ENCODE measurements around the gene AAMP. TPM values are rescaled to one million over a fixed set of nuclear protein-coding genes. Genes with fewer than 3 reads are reported as not detected.
A peak's percentile ranks its signal among the peaks of the same experiment; 100 is the strongest.

Gene AAMP
- total and polyA plus RNA-seq, 2 donors (not counting 3 experiments of a cell fraction or from before 2014, with no cell fraction given): 69.3 to 84.4 TPM

- FAIRE-seq (no peak), DNase-seq (ENCODE audit: low read depth, low spot score) (no peak)
- H3K27ac ChIP-seq (ENCODE audit: insufficient read depth, low read depth, low read length): no peak overlapping the region
- no peaks in the 10 kb centered on the region for H3K27me3 ChIP-seq (ENCODE audit: control insufficient read depth in 2 of 2, insufficient read depth in 2 of 2, low read length in 2 of 2)
- H3K4me1 ChIP-seq (ENCODE audit: control insufficient read depth, extremely low read depth, insufficient read depth, low read length): peaks cover 31% of the 10 kb centered on the region
- H3K36me3 ChIP-seq (ENCODE audit: control insufficient read depth in 2 of 2, extremely low read depth in 1 of 2, insufficient read depth in 2 of 2, low read length in 2 of 2): peaks cover 31 to 37% of the 10 kb centered on the region in 2 experiments
- intact Hi-C loops (cut with micrococcal nuclease) (loop anchor here (1.0 kb wide), 1 partner anchor 26 kb away; no protein-coding TSS in a partner anchor), dilution Hi-C loops (cut with MboI; ENCODE audit: extremely low pct_ligation_motif_present, low sequenced_read_pairs) (no loop called here)
- BruUV-seq (replicated peaks): no TSS peak
- TF ChIP-seq GATA2 (IDR thresholded peaks at IDR 0.05; ENCODE audit: insufficient read depth, insufficient read length, low read depth, low read length) (no peak), MYC (IDR thresholded peaks at IDR 0.05; ENCODE audit: low read depth, low read length) (no peak), JUN (IDR thresholded peaks at IDR 0.05; ENCODE audit: borderline replicate concordance, insufficient read depth, insufficient read length, low read depth) (no peak), POLR2AphosphoS5 (IDR thresholded peaks at IDR 0.05; ENCODE audit: insufficient read depth, low read depth, low read length) (no peak), EZH2 (IDR thresholded peaks at IDR 0.05; ENCODE audit: borderline replicate concordance, low read depth, low read length, severe bottlenecking) (no peak), POLR2A (IDR thresholded peaks at IDR 0.05; ENCODE audit: low read depth, low read length) (no peak)
- no peaks in the 10 kb centered on the region for H3K9me1 ChIP-seq (replicated peaks; ENCODE audit: control insufficient read depth, extremely low read depth, insufficient read depth, low read length)
- no peak overlapping the region for H3K9ac ChIP-seq (replicated peaks; ENCODE audit: extremely low read depth, insufficient read depth, low read length)
- no peaks in the 10 kb centered on the region for H3K9me3 ChIP-seq (replicated peaks; ENCODE audit: control insufficient read depth, insufficient read depth, low read length)
- no peak overlapping the region for H2AFZ ChIP-seq (ENCODE audit: low read depth, low read length)
- H3K4me2 ChIP-seq (ENCODE audit: insufficient read depth, low read length): no peak overlapping the region
- no peak overlapping the region for H3K4me3 ChIP-seq (replicated peaks in 1 of 3; ENCODE audit: insufficient read depth in 1 of 3, low read depth in 1 of 3, low read length in 3 of 3)
- ChIA-PET CTCF (interaction anchor here (0.9 to 1.5 kb wide), 4 partner anchors 10 to 43 kb away, joined by 3 to 7 read pairs (median 3); no protein-coding TSS in a partner anchor), POLR2A (no interaction called here)
- no peaks in the 10 kb centered on the region for H4K20me1 ChIP-seq (replicated peaks; ENCODE audit: control insufficient read depth, extremely low read depth, insufficient read depth, low read length)
- peaks cover 56% of the 10 kb centered on the region for H3K79me2 ChIP-seq (ENCODE audit: control insufficient read depth, insufficient read depth, low read length)
Measured at GRCh38 chr2:218230882-218231281, 39.1 kb downstream of the AAMP start.

- Histone ChIP-seq H3K4me2 (ENCODE audit: insufficient read depth, low read length) (peak overlapping the region; percentile 86), H3K79me2 (ENCODE audit: control insufficient read depth, insufficient read depth, low read length) (peaks cover 62% of the 10 kb centered on the region), H3K9ac (replicated peaks; ENCODE audit: extremely low read depth, insufficient read depth, low read length) (peak overlapping the region; percentile 19), H3K27ac (ENCODE audit: insufficient read depth, low read depth, low read length) (peak overlapping the region; percentile 70), H3K4me1 (ENCODE audit: control insufficient read depth, extremely low read depth, insufficient read depth, low read length) (peaks cover 31% of the 10 kb centered on the region), H3K4me3 (replicated peaks in 1 of 3; ENCODE audit: insufficient read depth in 1 of 3, low read depth in 1 of 3, low read length in 3 of 3) (no peak overlapping the region), H3K27me3 (ENCODE audit: control insufficient read depth in 2 of 2, insufficient read depth in 2 of 2, low read length in 2 of 2) (no peaks in the 10 kb centered on the region), H2AFZ (ENCODE audit: low read depth, low read length) (no peak overlapping the region), H4K20me1 (replicated peaks; ENCODE audit: control insufficient read depth, extremely low read depth, insufficient read depth, low read length) (no peaks in the 10 kb centered on the region), H3K9me1 (replicated peaks; ENCODE audit: control insufficient read depth, extremely low read depth, insufficient read depth, low read length) (no peaks in the 10 kb centered on the region), H3K9me3 (replicated peaks; ENCODE audit: control insufficient read depth, insufficient read depth, low read length) (no peaks in the 10 kb centered on the region), H3K36me3 (ENCODE audit: control insufficient read depth in 2 of 2, extremely low read depth in 1 of 2, insufficient read depth in 2 of 2, low read length in 2 of 2) (peaks cover 30 to 44% of the 10 kb centered on the region in 2 experiments)
- peak; percentile 70 for FAIRE-seq
- CTCF ChIA-PET: interaction anchor here (1.1 to 1.5 kb wide), 5 partner anchors 9 to 44 kb away, joined by 3 to 8 read pairs (median 4); partner anchors contain the start of gene ARPC2
- TF ChIP-seq POLR2AphosphoS5 (IDR thresholded peaks at IDR 0.05; ENCODE audit: insufficient read depth, low read depth, low read length) (no peak), FOS (IDR thresholded peaks at IDR 0.05; ENCODE audit: borderline replicate concordance, insufficient read depth, low read length) (no peak), POLR2A (IDR thresholded peaks at IDR 0.05; ENCODE audit: low read depth, low read length) (no peak), GATA2 (IDR thresholded peaks at IDR 0.05; ENCODE audit: insufficient read depth, insufficient read length, low read depth, low read length) (no peak), JUN (IDR thresholded peaks at IDR 0.05; ENCODE audit: borderline replicate concordance, insufficient read depth, insufficient read length, low read depth) (no peak), CTCF (IDR thresholded peaks at IDR 0.05; ENCODE audit: extremely low read depth in 1 of 2, insufficient read depth in 1 of 2, low read depth in 1 of 2, low read length in 2 of 2) (no peak), MYC (IDR thresholded peaks at IDR 0.05; ENCODE audit: low read depth, low read length) (no peak), MAX (IDR thresholded peaks at IDR 0.05; ENCODE audit: insufficient read depth, insufficient read length) (no peak), EZH2 (IDR thresholded peaks at IDR 0.05; ENCODE audit: borderline replicate concordance, low read depth, low read length, severe bottlenecking) (no peak)
- intact Hi-C loops (cut with micrococcal nuclease) (loop anchor here (1.0 to 5.0 kb wide), 3 partner anchors 11 to 177 kb away; no protein-coding TSS in a partner anchor), dilution Hi-C loops (cut with MboI; ENCODE audit: extremely low pct_ligation_motif_present, low sequenced_read_pairs) (no loop called here)
- BruUV-seq (replicated peaks): TSS peak; percentile 65
- no peak for DNase-seq (ENCODE audit: low read depth, low spot score)
- POLR2A ChIA-PET: interaction anchor here (1.0 kb wide), 1 partner anchor 41 kb away, joined by 4 read pairs; the partner anchor contains the start of genes AAMP and PNKD
Measured at GRCh38 chr2:218229851-218230250, 40.1 kb downstream of the AAMP start.

All from endothelial cell of umbilical vein (primary cell).